NT2/D1 (cell line): ENCODE results near the gene AKNAD1.

ENCODE experiments used
- DNase-seq: peaks from one replicate; pipeline ENCODE4 v3.0.0-alpha.2; 2011; ENCODE audit warnings: low read depth, low spot score
- H3K27me3 ChIP-seq: 2 replicates; pipeline ENCODE4 v1.6.0; 2011; ENCODE audit warnings: mild to moderate bottlenecking; ENCODE audit not compliant: insufficient read length, insufficient read depth
- H3K36me3 ChIP-seq: 2 replicates; pipeline ENCODE4 v1.6.1; 2011; ENCODE audit warnings: mild to moderate bottlenecking, low read length, mixed read lengths; ENCODE audit not compliant: insufficient read depth, insufficient read length
- H3K4me1 ChIP-seq: 2 replicates; pipeline ENCODE4 v1.5.1; 2011; ENCODE audit not compliant: insufficient read depth, insufficient read length
- H3K4me3 ChIP-seq: 2 replicates; pipeline ENCODE4 v1.5.1; 2011; ENCODE audit warnings: low read depth; ENCODE audit not compliant: insufficient read length
- H3K9ac ChIP-seq: 2 replicates; pipeline ENCODE4 v1.6.0; 2011; ENCODE audit warnings: low read depth; ENCODE audit not compliant: insufficient read length
- H3K9me3 ChIP-seq: 2 replicates; pipeline ENCODE4 v1.5.1; 2011; ENCODE audit warnings: mild to moderate bottlenecking, low read length; ENCODE audit not compliant: insufficient read depth
- SUZ12 ChIP-seq: IDR thresholded peaks from 2 replicates; pipeline ENCODE4 v1.6.1; 2011; ENCODE audit not compliant: insufficient read length, insufficient read depth; ENCODE audit errors: extremely low read depth
- YY1 ChIP-seq: IDR thresholded peaks from 2 replicates; pipeline ENCODE4 v1.6.1; 2011; ENCODE audit not compliant: insufficient read length, insufficient read depth
- ZNF274 ChIP-seq: IDR thresholded peaks from 2 replicates; pipeline ENCODE4 v1.6.1; 2011; ENCODE audit warnings: mild to moderate bottlenecking, low read depth, low read length

The AKNAD1 gene

DNA sequence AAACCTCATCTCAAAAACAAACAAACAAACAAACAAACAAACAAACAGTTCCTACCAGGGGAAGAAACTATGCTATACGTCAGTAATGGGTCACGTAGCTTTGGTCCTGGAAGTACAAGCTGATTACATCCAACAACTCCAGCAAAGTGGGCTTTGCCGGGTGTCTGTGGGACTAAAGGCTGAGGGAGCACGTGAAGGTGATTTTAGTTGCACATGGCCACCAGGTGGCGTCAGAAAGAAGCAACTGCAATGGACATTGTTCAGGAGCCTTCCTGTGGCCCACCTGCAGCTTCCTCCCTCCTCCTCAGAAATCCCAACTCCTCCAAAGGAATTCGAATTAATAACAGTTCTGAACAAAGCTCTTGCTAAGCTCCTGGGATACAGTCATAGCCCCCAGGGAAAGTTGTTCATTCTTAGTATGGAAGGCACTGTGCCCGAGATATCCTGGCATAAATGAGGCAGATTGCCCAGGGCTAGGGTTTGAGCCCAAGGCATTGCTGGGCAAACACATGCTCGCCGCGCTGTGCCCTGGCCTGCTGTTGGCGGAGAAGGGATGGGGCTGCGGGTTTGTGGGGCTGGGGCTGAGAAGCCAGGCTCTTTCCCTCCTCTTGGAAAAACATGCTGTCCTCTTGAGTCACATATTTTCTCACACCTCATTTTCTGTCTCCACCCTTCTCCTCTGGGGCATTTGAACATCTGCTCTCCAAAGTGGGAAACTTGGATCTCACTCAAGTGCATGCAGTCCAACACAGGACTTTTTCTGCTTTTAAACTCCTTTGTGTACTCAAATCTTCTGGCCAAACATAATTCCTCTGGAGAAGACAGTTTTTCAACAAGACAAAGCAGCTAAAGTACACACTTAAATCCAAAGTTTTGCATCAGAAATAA is 28.6 kb downstream of the AKNAD1 start:
- no peaks in the 10 kb centered on the region for H3K9me3 ChIP-seq

DNA sequence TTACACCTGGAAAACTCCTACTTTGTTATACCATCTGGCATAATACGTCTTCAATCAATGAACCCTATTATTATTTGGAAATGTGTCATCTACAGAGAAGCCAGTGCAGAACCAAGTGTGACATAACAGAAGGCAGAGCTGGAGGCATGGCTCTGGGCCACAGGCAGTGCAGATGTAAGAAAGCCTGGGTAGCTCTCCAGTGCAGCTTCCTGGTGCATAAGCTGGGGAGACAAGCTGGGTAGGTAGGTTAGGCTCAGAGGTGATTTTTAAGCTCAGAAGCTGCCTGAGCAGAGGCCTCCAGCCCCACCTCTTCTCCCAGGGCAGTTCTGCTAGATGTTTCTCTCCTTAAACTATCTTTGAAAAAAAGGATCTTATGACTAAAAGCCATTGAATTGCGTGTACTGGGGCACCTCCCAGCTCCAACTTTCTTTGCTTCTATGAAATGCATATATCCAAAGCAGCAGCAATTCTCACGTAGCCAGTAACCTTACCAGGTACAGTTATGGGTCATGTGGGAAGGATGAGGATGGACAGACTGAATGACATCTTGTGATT is 30.7 kb downstream of the AKNAD1 start:
- H3K4me1 ChIP-seq: no peaks in the 10 kb centered on the region
- DNase-seq: no peak
- no peaks in the 10 kb centered on the region for H3K27me3 ChIP-seq
- no peaks in the 10 kb centered on the region for H3K9me3 ChIP-seq
- H3K9ac ChIP-seq: no peak overlapping the region
- TF ChIP-seq SUZ12 (no peak), YY1 (no peak), ZNF274 (no peak)
- H3K36me3 ChIP-seq: no peaks in the 10 kb centered on the region
- no peak overlapping the region for H3K4me3 ChIP-seq

More for the DNA sequence above, 28.6 kb downstream of the AKNAD1 start:
- Histone ChIP-seq H3K27me3 (no peaks in the 10 kb centered on the region), H3K4me1 (no peaks in the 10 kb centered on the region), H3K36me3 (no peaks in the 10 kb centered on the region), H3K9ac (no peak overlapping the region), H3K4me3 (no peak overlapping the region)
- TF ChIP-seq ZNF274 (no peak), SUZ12 (no peak), YY1 (no peak)
- DNase-seq: peak; percentile 82

DNA sequence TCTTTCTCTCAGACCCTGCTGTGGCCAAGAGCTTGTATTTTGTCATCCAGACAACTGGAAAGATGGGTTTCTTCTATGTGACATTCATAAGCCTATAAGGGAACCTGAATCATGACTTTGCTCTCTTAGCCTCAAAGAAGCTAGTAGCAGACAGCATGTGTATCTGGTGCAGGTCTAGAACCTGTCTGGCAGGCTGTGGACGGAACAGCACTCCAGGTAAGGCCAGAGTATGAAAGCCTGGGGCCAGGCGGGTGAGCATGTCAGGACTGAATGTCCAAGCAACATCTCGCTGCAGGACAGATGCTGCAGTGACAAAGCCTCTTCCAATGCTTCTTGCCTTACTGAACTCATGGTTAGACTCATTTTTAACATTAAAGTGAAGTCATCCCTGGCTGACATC is 32.8 kb downstream of the AKNAD1 start:
- TF ChIP-seq YY1 (no peak), ZNF274 (no peak), SUZ12 (no peak)
- no peak overlapping the region for H3K9ac ChIP-seq

DNA sequence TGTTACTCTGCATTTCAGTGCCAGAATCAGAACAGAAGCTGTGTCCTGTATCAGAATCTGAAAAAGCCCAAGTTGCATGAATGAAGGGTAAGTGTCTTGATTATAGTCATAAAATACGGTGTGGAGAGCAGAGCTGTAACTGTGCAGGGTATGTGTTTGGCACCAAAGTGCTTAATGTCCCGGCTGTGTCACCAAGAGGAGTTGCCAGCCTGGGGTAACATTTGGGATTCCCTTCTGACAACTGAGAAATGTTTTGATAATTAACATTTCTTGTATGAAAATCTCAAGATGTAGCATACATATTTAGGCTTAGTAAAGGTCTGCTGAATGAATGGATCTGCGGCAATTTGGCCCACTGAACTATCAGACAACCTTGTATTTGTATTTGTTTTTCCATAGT is 33.3 kb downstream of the AKNAD1 start:
- Histone ChIP-seq H3K4me1 (no peaks in the 10 kb centered on the region), H3K9me3 (no peaks in the 10 kb centered on the region)
- TF ChIP-seq SUZ12: no peak
- TF ChIP-seq YY1: no peak
- TF ChIP-seq ZNF274: no peak

More for the DNA sequence above, 32.8 kb downstream of the AKNAD1 start:
- H3K9me3 ChIP-seq: no peaks in the 10 kb centered on the region
- H3K36me3 ChIP-seq: no peaks in the 10 kb centered on the region
- H3K27me3 ChIP-seq: no peaks in the 10 kb centered on the region
- no peak for DNase-seq
- no peak overlapping the region for H3K4me3 ChIP-seq
- no peaks in the 10 kb centered on the region for H3K4me1 ChIP-seq

DNA sequence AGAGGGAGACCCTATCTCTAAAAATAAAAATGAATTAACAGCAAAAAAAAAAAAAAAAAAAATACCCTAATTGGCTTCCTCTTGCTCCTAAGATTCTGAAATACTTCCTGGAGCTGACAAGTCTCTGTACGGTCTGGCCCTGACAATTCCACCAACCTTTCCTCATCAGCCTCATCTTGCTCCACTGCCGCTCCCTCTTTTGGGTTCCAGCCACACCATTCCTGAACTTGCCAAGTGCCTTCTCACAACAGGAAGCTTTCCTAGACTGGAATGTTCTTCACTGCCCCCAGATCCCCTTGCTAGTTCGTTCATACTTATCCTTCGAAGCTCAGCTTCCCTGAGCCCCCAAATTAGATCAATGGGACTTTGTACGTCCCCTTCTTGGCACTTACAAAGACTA is 37.0 kb downstream of the AKNAD1 start:
- Histone ChIP-seq H3K9ac (no peak overlapping the region), H3K27me3 (no peaks in the 10 kb centered on the region)
- no peak for DNase-seq

More for the DNA sequence above, 33.3 kb downstream of the AKNAD1 start:
- H3K36me3 ChIP-seq: no peaks in the 10 kb centered on the region
- H3K4me3 ChIP-seq: no peak overlapping the region
- no peak for DNase-seq
- no peak overlapping the region for H3K9ac ChIP-seq
- H3K27me3 ChIP-seq: no peaks in the 10 kb centered on the region

DNA sequence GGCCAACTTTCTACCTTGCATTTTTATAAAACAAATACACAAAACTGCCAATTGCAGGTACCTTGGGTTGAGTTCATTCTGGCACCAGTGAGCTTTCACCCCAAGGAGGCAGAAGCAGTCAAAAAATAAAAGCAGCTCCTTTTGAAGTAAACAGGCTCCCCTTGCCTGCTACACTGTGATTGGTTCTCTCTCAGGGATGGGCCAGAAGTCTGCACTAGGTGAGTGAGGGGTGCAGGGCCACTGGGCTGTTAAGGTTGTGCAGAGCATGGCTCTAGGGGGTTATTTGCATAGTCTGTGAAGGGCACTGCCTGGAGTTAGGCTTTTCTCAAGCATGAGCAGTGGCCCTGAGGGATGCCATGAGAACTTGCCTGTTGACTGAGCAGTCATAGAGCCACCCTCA is 39.1 kb downstream of the AKNAD1 start:
- H3K36me3 ChIP-seq: no peaks in the 10 kb centered on the region
- DNase-seq: no peak
- TF ChIP-seq YY1: no peak
- TF ChIP-seq SUZ12: no peak
- TF ChIP-seq ZNF274: no peak

More for the DNA sequence above, 37.0 kb downstream of the AKNAD1 start:
- Histone ChIP-seq H3K4me3 (no peak overlapping the region), H3K9me3 (no peaks in the 10 kb centered on the region), H3K4me1 (peaks cover 2% of the 10 kb centered on the region), H3K36me3 (no peaks in the 10 kb centered on the region)
- TF ChIP-seq SUZ12 (no peak), ZNF274 (no peak), YY1 (no peak)

DNA sequence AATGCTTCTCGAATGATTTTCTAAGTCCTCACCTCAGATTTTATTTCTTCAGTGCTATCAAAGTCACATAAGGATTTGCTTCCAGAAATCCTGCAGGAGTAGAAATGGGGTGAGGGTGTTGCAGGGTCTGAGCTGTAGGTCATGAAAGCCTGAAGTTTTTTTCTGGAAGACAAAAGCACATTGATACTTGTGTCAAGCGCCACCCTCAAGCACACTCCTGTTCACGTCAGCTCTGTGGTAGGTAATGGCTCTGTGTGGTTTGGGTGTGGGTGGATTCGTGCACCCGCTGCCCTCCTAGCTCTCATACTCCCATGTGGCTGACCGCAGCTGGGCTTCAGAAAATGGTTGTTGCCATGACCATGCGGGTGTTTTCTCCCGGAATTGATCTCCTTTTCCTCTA is 39.9 kb downstream of the AKNAD1 start:
- H3K4me1 ChIP-seq: peaks cover 2% of the 10 kb centered on the region
- H3K27me3 ChIP-seq: no peaks in the 10 kb centered on the region
- no peak for TF ChIP-seq SUZ12
- no peak for TF ChIP-seq YY1
- TF ChIP-seq ZNF274: no peak
- DNase-seq: no peak
- no peak overlapping the region for H3K4me3 ChIP-seq
- no peaks in the 10 kb centered on the region for H3K36me3 ChIP-seq
- peak overlapping the region; percentile 36 for H3K9ac ChIP-seq
- no peaks in the 10 kb centered on the region for H3K9me3 ChIP-seq

More for the DNA sequence above, 39.1 kb downstream of the AKNAD1 start:
- H3K9me3 ChIP-seq: no peaks in the 10 kb centered on the region
- no peak overlapping the region for H3K4me3 ChIP-seq
- peaks cover 2% of the 10 kb centered on the region for H3K4me1 ChIP-seq
- no peak overlapping the region for H3K9ac ChIP-seq
- no peaks in the 10 kb centered on the region for H3K27me3 ChIP-seq
